Stimulated activated CD4-positive, alpha-beta T cell treated with anti-CD3 and anti-CD28 coated beads, Interleukin-2, amount 100 ng/mL, for 48 hours (primary cell): Measurements from ENCODE around the gene B3GALT6.

Source experiments
- DNase-seq, 2 donors: peaks; one replicate each; pipeline ENCODE4 v3.0.0-alpha.2; 2020

The B3GALT6 gene

GRCh38 chr1:1216770-1217620 lies 15.0 kb upstream of the B3GALT6 start:
- DNase-seq: no peak

GRCh38 chr1:1217621-1218523 lies 14.2 kb upstream of the B3GALT6 start:
- no peak for DNase-seq

DNA sequence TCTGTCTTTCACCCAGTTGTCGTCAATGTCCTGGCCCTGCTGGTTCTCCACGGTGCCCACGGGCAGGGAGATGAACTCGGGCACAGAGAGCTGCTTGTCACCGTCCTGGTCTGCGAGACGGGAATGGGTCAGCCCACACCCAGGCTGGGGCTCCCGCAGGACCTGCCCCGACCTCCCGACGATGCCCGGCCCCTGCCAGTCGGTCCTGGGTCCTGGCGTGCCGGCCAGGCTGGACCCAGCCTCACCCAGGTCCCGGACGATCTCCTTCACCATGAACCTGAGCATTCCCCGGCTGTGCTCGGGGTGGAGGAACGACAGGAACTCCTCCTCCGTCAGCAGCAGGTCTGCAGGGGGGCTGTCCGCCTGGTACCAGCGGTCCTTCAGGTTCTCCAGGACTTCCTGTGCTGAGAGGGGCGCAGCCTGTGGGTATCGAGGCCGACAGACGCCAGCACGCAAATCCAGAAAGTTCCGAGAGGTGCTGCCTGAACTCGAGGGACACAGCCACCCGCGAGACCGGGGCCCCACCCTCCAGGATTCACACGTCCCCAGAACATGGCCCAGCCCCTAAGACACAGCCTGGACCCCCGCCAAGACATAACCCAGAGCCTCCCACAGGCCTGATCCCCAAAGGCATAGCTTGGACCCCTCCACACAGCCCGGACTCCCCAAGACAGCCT lies 13.4 kb upstream of the B3GALT6 start:
- DNase-seq: no peak

GRCh38 chr1:1219341-1219740 lies 12.7 kb upstream of the B3GALT6 start:
- no peak for DNase-seq

- DNase-seq: no peak
Measured at GRCh38 chr1:1220197-1220596, 11.8 kb upstream of the B3GALT6 start.

DNA sequence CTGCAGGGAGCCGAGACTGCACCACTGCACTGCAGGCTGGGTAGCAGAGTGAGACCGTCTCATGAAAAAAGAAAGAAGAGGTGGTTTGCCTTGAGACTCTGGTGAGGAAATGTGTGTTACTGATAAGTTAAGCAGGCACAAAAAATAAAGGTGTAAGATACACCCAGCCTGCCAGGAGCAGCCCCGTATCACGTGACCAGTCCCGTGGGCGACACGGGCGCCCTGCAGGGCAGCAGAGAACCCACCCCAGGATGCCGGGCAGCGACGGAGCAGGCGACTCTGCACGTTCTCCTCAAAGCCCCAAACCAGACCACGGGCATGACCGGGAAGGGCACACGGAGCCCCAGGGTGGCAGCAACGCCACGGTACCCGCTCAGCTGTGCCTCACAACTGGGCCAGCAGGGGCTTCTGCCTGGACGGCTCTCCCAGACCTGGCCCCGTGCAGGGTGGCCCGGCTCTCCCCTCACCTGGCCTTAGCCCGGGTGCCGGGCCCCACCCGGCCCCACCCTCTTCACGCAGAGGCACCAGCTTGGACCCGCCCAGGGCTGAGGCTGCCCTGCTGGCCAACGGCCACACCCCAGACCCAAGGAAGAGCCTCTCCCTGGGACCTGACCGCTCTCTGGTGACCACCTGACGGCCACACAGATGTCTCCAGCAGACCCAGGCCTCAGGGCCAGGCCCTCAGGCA lies 10.0 kb upstream of the B3GALT6 start:
- no peak for DNase-seq

DNA sequence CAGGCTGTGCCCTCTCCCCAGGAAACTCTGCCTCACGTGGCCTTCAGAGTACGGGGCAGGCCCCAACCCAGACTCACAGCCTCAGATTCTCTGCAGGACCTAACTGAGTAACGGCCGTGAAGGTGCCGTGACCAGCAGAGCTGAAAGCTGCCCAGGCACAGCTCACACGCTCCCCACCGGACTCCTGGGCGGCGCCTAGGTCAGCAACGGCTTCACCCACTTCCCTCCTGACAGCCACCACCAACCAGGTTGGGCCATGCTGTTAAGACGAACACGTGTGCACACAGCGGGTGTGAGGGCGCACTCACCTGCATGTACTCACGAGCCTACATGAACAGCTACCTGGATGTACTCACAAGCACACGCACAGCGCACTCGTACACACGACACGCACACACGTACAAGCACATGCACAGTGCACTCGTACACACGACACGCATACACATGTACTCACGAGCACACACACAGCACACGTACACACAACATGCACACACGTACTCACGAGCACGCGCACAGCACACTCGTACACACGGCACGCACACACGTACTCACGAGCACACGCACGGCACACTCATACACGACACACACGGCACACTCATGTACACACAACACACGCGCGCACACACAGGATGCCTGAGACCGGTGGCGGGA lies 9.3 kb upstream of the B3GALT6 start:
- no peak for DNase-seq

GRCh38 chr1:1223321-1223720 lies 8.7 kb upstream of the B3GALT6 start:
- no peak for DNase-seq

GRCh38 chr1:1223891-1224290 lies 8.1 kb upstream of the B3GALT6 start:
- DNase-seq: no peak

DNA sequence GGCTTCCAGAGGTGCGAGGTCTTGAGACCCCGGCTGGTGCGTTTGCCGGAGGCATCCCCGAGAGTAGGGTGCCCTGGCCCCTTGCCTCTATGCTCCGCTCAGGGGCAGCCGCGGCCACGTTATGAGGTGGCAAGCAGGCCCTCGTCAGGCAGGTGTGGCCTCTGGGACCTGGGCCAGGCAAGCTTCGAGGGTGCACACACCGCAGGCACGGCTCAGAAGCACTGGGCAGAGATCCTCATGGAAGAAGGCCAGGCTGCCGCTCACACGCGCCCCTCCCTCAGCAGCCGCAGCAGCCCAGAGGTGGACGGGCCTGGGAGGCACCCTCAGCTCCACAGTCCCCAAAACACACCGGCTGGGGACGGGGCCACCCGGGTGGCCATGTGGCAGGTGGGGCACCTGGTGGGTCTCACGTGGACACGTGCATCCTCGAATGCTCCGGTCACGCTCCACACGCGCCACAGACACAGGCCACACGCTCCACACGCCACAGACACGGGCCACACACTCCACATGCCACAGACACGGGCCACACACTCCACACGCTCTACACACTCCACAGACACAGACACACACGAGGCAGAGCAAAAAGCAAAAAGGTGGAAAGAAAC lies 6.7 kb upstream of the B3GALT6 start:
- DNase-seq: no peak

DNA sequence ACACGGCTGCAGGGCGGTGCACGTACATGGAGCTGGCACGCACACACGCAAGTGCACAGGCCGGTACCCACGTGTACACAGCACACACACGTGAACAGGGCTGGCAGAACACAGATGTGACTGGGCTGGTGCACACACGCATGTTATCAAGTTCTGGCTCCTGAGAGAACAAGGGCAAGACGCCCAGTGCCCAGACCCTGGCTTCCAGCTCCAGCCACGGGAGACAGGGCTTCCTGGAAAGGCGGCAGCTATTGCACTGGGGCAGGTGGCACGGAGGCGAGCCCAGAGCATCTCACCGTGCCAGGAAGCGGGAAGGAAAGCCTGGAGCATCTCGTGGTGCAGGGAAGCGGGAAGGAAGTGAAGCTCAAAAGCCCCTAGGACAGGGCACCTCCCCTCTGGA lies 6.1 kb upstream of the B3GALT6 start:
- no peak for DNase-seq

DNA sequence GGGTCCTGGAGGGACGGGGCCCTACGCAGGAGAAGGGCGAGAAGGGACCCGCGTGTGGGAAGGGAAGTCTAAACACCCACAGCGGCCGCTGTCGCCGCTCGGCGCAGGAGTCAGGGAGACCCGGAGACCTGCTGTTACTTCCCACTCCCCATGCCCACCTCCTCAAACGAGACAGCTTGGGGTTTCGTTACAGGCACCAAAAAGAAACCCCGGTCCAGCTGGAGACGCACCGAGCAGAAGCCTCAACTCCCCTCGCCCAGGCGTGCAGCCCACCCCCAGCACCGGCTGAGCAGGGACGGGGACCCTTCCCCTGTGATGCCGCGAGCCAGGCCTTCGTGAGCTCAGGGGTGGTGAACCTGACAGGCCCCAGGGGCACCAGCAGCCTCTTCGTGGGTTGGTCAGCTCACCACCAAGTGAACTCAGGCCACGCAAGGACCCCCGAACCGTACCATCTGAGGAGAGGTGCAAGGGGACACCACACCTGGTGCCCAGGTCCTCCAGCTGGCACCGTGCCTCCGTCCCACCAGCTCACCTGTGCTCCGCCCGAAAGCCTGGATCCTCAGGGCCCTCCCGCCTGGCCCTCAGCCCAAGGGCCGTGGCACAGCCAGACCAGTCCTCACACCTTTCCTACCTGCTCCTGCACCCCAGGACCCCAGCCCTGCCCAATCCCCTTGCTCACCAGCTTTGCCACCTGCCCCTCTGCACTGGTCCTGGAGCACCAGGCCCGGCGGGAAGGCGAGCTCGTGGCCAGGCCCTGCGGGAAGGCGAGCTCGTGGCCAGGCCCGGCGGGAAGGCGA lies 5.3 kb upstream of the B3GALT6 start:
- no peak for DNase-seq

DNA sequence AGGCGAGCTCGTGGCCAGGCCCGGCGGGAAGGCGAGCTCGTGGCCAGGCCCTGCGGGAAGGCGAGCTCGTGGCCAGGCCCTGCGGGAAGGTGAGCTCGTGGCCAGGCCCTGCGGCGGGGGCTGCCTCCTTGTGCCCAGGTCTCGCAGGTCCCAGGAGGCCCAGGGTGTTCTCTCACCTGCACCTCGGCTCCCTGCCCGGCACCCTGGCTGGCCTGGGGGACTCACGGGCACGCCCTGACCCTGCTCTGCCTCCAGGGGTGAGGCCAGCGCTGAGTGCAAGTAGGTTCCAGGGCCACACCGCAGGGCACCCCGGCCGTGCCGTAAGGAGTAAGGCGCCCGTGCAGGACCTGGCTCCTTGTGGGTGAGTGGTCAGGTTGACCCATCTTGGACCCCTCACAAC lies 4.7 kb upstream of the B3GALT6 start:
- no peak for DNase-seq

DNA sequence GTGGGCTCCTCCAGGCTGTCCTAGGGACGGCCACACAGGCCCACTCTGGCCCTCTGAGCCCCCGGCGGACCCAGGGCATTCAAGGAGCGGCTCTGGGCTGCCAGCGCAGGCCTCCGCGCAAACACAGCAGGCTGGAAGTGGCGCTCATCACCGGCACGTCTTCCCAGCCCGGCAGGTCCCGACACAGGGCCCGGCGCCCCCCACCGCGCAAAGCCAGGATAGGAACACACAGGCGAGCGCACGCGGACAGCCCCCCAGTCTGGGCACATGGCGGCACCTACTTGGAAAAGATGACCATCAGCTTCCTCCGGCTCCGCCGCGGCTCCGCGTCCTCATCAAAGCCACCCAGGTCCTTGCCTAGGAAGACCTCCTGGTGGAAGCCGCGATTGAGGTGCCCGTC lies 3.9 kb upstream of the B3GALT6 start:
- no peak for DNase-seq

DNA sequence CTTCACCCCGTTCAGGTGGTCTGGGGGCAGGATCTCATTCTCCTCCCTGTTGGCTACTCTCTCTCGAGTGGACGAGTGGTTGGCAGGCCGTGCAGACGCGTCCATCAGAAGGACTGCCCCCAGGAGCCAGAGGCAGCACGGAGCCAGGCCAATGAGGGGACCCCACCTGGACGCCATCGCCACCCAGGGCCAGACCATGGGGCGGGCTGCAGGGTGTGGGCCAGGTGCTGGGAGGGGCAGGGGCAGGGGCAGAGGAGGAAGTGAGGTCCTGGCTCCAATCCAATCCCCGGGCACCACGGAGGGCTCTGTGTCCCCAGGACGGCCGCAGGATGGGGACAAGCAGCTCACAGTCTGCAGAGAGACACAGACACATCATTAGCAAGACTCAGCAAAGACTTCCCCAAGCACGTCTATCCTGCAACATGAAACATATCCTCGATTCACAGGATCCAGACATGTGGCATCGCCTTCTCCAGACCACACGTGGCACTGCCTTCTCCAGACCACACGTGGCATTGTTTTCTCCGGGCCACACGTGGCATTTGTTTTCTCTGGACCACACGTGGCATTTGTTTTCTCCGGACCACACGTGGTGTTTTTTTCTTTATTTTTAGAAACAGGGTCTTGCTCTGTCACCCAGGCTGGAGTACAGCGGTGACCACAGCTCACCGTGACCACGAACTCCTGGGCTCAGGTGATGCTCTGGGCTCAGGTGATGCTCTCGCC lies 3.3 kb upstream of the B3GALT6 start:
- DNase-seq: no peak

DNA sequence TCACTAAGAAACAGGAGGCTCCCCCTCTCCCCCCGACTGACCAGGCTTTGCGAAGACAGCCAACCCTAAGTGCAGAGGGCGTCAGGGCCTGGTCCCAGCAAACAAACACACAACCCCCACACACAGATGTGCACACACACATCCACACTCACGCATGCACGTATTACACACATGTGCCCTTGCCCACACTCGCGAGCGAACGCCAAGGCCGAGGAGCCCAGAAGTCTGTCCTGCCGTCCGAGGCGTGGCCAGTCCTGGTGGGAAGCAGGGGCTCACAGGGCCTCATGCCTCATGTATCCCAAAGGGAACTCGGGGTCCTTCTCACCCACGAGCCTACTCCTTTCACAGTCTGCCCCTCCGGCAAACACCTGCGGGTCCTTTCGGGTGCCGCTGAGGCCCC lies 2.3 kb upstream of the B3GALT6 start:
- no peak for DNase-seq

DNA sequence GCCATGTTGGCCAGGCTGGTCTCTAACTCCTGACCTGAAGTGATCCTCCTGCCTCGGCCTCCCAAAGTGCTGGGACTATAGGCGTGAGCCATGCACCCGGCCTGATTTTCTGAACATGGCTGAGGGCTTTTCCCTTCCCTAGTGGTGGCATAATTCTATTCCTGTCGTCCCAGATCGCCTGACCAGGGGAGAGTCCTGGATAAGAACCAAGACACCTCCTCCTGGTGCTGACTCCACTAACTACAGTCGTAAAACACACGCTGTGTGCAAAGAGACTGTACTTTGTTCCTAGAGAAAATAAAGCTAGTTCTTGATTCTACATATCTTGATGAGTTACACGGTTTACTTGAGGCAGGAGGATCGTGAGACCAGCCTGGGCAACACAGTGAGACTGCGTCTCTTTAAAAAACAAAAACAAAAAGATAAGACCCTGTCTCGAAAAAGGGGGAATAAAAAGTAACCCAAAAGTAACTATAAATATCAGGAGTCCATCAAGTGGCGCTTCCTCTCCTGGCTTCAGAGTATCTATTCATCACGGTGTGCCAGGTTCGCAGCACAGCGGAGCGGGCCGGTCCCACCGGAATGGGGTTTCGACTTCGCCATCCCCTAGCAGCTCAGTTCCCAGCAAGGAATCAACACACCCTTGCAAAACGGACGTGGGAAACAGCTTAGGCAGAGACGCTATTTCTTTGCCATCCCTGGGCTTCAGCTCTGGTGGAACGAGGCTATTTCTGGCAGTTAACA lies 1.2 kb upstream of the B3GALT6 start:
- no peak for DNase-seq

DNA sequence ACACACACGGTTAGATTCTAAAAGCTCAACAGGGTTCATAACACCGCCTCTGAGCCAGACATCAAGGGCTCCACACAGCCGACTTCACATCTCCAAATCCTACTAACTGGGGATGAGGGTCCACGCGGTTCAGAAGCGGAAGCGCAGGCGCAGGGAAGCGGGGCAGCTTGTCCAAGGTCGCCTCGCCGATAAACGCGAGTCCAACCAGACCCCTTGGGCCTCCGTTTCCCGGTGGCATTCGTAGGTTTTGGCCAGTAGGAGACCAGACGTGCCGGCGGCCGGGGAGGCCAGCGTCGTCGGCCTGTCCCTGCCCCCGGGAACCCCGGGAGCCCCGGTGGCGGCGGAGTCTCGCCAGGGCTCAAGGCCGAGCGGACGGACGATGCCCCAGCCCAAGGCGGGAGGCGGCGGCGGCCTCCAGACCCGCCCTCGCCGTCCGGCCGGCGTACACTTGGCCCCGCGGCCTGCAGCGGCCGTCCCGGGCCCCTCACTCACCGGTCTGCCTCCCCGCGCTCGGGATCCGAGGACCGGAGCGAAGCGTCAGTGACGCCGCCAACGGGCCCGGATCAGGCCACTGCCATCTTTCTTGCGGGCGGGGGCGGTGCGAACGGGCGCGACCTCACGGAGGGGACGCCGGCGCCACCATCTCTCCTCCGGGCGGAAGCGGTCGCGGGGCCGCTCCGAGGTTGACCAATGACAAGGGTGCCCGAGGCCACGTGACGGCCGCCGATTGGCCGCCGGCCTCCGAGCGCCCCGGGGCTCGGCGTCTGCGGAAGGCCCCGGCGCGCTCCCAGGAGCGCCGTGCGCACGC lies 433 bp upstream of the B3GALT6 start, which contains the start of gene SDF4:
Gene SDF4, minus strand, starts transcription at position 602 of the 808 bp plus-strand sequence. CDS start 3,229 bp downstream, outside the sequence.
- peak; percentile 92 to 93 for DNase-seq
